SJCRH30 (cell line): ENCODE data around the gene LYPD3. TPM values are rescaled to one million over a fixed set of nuclear protein-coding genes. Genes with fewer than 3 reads are reported as not detected.
"Not testable (repeated sequence)": the region's sequence is repeated elsewhere in the genome, so short reads cannot be mapped to it uniquely, and the experiment has no call there.

Experiments used
- DNase-seq, 2 experiments: peaks; one replicate each; pipeline ENCODE4 v3.0.0-alpha.2; 2015 to 2020
- H3K27ac ChIP-seq: fragments of 250-450 bp; sonication (Bioruptor Pico); 2 replicates; pipeline ENCODE4 v1.5.1; 2020; ENCODE audit warnings: mild to moderate bottlenecking, moderate library complexity
- H3K27me3 ChIP-seq: fragments of 250-450 bp; sonication (Bioruptor Pico); 2 replicates; pipeline ENCODE4 v1.5.1; 2020; ENCODE audit warnings: mild to moderate bottlenecking, moderate library complexity
- H3K36me3 ChIP-seq: fragments of 250-450 bp; sonication (Bioruptor Pico); 2 replicates; pipeline ENCODE4 v1.5.1; 2020; ENCODE audit warnings: mild to moderate bottlenecking, moderate library complexity
- H3K4me1 ChIP-seq: fragments of 250-450 bp; sonication (Bioruptor Pico); 2 replicates; pipeline ENCODE4 v1.5.1; 2020; ENCODE audit warnings: mild to moderate bottlenecking, moderate library complexity
- H3K4me3 ChIP-seq: fragments of 250-450 bp; sonication (Bioruptor Pico); 2 replicates; pipeline ENCODE4 v1.5.1; 2020; ENCODE audit warnings: mild to moderate bottlenecking, moderate library complexity
- H3K9me3 ChIP-seq: fragments of 250-450 bp; sonication (Bioruptor Pico); replicated peaks from 2 replicates; pipeline ENCODE4 v1.5.1; 2020; ENCODE audit warnings: mild to moderate bottlenecking, moderate library complexity
- total RNA-seq: library from RNA; depleted of rRNA; stranded (reverse); fragments of >200 nt; shearing (Covaris generic); gene quantifications from 2 replicates; pipeline ENCODE4 v1.2.3, GENCODE V29; 2014

LYPD3 gene
- total RNA-seq, 1 experiment from 2014 or later: not detected

DNA sequence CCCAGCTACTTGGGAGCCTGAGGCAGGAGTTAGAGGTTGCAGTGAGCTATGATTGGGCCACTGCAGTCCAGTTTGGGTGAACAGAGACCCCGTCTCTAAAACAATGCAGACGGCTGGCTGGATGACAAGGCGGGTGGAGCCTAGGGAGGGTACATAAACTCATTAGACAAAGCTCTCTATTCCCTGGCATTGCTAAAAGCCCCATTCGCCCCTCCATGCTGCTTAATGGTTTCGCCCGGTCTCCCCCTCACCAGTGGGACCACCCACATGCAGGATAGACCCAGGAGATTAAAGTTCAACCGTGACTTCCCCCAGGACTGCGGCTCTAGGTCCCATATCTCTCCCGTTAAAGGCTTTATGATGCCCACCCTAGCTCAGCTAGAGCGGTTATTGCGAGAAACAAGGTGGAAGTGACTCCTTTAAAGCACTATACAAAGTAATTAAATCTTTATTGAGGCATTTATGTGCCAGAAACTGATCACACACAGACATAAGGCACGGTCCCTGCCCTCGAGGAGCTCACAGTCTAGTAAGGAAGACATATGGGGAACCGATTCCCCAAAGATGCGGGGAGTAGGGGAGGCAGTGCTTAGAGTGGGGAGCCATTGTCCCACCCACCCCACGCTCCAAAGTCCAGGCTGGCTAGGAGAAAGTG lies 4.9 kb downstream of the LYPD3 start:
- Histone ChIP-seq H3K36me3 (no peaks in the 10 kb centered on the region), H3K27me3 (no peaks in the 10 kb centered on the region), H3K4me3 (no peak overlapping the region), H3K9me3 (no peaks in the 10 kb centered on the region), H3K4me1 (no peaks in the 10 kb centered on the region), H3K27ac (no peak overlapping the region)
- peak; percentile 30 to 62 for DNase-seq

GRCh38 chr19:43457809-43458208 lies 7.6 kb downstream of the LYPD3 start:
- Histone ChIP-seq H3K27ac (no peak overlapping the region), H3K9me3 (no peaks in the 10 kb centered on the region), H3K4me3 (no peak overlapping the region), H3K4me1 (no peaks in the 10 kb centered on the region), H3K36me3 (no peaks in the 10 kb centered on the region), H3K27me3 (no peaks in the 10 kb centered on the region)
- DNase-seq: no peak

- DNase-seq: no peak
- no peaks in the 10 kb centered on the region for H3K9me3 ChIP-seq
- H3K4me3 ChIP-seq: no peak overlapping the region
- no peak overlapping the region for H3K27ac ChIP-seq
- no peaks in the 10 kb centered on the region for H3K36me3 ChIP-seq
- no peaks in the 10 kb centered on the region for H3K27me3 ChIP-seq
- no peaks in the 10 kb centered on the region for H3K4me1 ChIP-seq
These were observed 9.9 kb downstream of the LYPD3 start for GRCh38 chr19:43455321-43456113.

- no peak for DNase-seq
- Histone ChIP-seq H3K4me3 (no peak overlapping the region), H3K27ac (no peak overlapping the region), H3K4me1 (no peaks in the 10 kb centered on the region), H3K27me3 (no peaks in the 10 kb centered on the region), H3K9me3 (no peaks in the 10 kb centered on the region), H3K36me3 (no peaks in the 10 kb centered on the region)
These were observed 11.4 kb downstream of the LYPD3 start for GRCh38 chr19:43454031-43454430.

DNA sequence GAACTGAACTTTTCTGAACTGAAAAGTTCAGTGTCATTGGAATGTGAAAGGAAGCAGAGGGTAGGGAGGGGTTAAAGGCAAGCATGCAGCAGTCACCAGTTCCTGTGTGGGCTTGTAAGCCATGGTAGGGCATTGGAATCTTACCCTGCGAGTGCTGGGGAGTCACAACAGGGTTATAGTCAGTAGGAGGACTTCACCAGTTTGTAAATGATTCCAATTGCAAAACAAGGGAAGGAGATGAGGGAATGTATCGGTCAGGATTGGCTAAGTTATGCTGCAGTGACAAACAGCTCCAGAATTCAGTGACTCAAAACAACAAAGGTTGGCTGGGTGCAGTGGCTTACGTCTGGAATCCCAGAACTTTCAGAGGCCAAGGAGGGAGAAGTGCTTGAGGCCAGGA lies 12.8 kb downstream of the LYPD3 start:
- Histone ChIP-seq H3K4me1 (no peaks in the 10 kb centered on the region), H3K27ac (no peak overlapping the region), H3K9me3 (no peaks in the 10 kb centered on the region), H3K27me3 (no peaks in the 10 kb centered on the region), H3K4me3 (no peak overlapping the region), H3K36me3 (no peaks in the 10 kb centered on the region)
- no peak for DNase-seq

DNA sequence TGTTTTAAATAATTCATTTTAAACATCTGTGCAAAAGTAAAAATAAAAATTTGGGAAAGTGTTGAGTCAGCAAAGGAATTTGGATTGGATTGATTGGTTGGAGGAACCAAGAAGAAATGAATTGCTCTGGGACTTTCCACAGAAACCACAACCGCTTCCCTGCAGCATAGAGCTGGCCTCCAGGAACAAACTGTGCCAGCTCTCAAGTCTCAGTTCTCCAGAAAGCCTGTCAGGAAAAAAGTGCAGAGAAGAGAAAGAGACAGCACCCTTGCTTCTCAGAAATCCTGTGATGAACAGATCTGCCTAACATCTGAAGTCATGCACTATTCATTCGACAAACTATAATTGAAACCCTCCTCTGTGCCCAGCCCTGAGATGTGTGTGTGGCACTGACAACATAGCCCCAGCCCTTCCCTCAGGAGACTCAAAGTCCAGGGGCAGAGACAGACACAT lies 14.8 kb downstream of the LYPD3 start:
- no peaks in the 10 kb centered on the region for H3K9me3 ChIP-seq
- no peaks in the 10 kb centered on the region for H3K27me3 ChIP-seq
- no peak overlapping the region for H3K4me3 ChIP-seq
- H3K4me1 ChIP-seq: no peaks in the 10 kb centered on the region
- no peak overlapping the region for H3K27ac ChIP-seq
- no peaks in the 10 kb centered on the region for H3K36me3 ChIP-seq
- no peak for DNase-seq

DNA sequence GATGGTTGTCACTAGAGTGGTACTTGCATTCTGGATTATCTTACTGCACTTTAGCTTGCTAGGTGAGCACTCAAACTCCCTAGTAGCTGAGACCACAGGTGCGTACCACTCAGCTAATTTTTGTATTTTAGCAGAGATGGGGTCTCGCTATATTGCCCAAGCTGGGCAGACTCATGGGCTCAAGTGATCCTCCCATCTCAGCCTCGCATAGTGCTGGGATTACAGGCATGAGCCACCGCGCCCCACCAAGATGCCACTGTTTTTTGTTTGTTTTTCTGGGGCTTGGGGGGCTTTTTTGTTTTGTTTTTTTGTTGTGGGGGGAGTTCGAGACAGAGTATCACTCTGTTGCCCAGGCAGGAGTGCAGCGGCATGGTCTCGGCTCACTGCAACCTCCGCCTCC lies 17.8 kb downstream of the LYPD3 start:
- no peaks in the 10 kb centered on the region for H3K27me3 ChIP-seq
- no peak overlapping the region for H3K4me3 ChIP-seq
- H3K36me3 ChIP-seq: no peaks in the 10 kb centered on the region
- H3K4me1 ChIP-seq: no peaks in the 10 kb centered on the region
- H3K9me3 ChIP-seq: no peaks in the 10 kb centered on the region
- H3K27ac ChIP-seq: no peak overlapping the region
- no peak for DNase-seq

DNA sequence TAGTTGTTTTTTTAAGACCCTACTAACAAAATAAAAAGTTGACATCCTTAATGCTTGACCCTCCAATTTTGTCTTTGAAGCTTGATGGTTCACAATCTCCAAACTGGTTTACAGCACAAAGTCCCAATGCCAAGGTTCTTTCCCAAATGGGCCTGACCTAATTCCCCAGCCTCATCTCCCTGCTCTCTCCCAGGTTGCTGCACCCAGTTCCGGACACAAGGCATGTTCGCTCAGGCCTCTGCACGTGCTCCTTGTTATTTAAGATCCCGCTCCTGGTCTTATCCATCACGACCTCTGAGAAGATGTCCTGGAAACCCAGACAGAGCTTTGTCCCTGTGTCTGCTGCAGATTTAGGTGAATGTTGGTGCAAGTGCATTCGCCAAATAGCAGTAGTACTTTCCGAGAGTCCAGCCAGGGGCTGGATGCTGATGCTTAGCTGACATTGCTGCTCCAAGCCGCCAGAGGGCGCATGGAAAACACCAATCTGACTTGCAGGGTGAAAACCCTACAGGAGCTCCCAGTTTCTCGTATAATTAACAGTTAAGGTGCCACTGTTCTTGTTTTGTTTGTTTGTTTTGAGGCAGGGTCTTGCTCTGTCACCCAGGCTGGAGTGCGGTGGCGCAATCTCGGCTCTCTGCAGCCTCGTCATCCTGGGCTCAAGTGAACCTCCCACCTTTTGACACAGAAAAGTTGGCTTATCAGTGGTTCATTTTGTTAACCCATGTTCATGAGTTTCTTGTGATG lies 18.5 kb downstream of the LYPD3 start:
- no peaks in the 10 kb centered on the region for H3K9me3 ChIP-seq
- no peak overlapping the region for H3K4me3 ChIP-seq
- no peaks in the 10 kb centered on the region for H3K4me1 ChIP-seq
- H3K27me3 ChIP-seq: no peaks in the 10 kb centered on the region
- no peaks in the 10 kb centered on the region for H3K36me3 ChIP-seq
- DNase-seq: peak; percentile 42 to 81
- no peak overlapping the region for H3K27ac ChIP-seq

GRCh38 chr19:43445426-43445825 lies 20.0 kb downstream of the LYPD3 start:
- H3K36me3 ChIP-seq: no peaks in the 10 kb centered on the region
- no peak for DNase-seq
- no peaks in the 10 kb centered on the region for H3K9me3 ChIP-seq
- H3K4me1 ChIP-seq: no peaks in the 10 kb centered on the region
- H3K27me3 ChIP-seq: no peaks in the 10 kb centered on the region
- H3K27ac ChIP-seq: no peak overlapping the region
- H3K4me3 ChIP-seq: no peak overlapping the region

DNA sequence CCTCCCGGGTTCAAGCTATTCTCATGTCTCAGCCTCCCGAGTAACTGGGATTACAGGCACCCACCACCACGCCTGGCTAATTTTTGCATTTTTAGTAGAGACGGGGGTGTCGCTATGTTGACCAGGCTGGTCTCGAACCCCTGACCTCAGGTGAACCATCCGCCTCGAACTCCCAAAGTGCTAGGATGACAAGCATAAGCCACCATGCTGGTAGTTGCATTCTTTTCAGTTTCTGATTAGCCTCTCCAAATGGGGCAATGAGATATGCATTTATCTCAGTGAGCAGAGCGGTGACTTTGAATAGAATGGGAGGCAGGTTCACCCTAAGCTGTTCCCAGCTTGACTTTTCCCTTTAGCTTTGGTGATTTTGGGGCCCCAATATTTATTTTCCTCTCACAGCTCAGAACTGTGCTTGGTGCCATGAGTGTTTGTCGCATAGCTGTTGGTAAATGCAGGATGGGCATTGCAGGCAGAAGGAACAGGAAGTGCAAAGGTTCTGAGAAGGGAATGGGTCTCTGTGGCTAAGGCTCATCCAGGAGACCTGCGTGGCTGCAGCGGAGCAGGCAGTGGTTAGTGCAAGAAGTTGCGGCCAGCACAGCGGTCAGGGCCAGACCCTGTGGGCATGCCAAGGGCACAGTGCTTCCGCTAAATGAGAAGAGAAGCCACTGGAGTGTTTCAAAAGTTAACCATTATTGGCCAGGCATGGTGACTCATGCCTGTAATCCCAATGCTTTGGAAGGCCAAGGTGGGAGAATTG lies 20.7 kb downstream of the LYPD3 start:
- no peaks in the 10 kb centered on the region for H3K27me3 ChIP-seq
- H3K4me3 ChIP-seq: no peak overlapping the region
- no peak for DNase-seq
- H3K27ac ChIP-seq: no peak overlapping the region
- no peaks in the 10 kb centered on the region for H3K36me3 ChIP-seq
- H3K9me3 ChIP-seq: no peaks in the 10 kb centered on the region
- no peaks in the 10 kb centered on the region for H3K4me1 ChIP-seq

DNA sequence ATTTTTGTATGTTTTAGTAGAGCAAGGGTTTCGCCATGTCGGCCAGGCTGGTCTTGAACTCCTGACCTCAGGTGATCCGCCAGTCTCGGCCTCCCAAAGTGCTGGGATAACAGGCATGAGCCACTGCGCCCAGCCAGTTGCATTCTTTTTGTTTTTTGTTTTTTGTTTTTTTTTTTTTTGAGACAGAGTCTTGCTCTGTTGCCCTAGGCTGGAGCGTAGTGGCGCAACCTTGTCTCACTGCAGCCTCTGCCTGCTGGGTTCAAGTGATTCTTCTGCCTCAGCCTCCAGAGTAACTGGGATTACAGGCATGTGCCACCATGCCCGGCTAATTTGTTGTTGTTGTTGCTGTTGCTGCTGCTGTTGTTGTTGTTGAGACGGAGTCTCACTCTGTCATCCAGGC lies 21.3 kb downstream of the LYPD3 start:
- H3K36me3 ChIP-seq, H3K4me3 ChIP-seq, H3K27ac ChIP-seq, H3K9me3 ChIP-seq, DNase-seq, H3K4me1 ChIP-seq, H3K27me3 ChIP-seq: not testable (repeated sequence)

GRCh38 chr19:43441716-43442115 lies 23.7 kb downstream of the LYPD3 start:
- H3K4me1 ChIP-seq: peaks cover 5% of the 10 kb centered on the region
- no peak for DNase-seq
- H3K27ac ChIP-seq: no peak overlapping the region
- no peaks in the 10 kb centered on the region for H3K36me3 ChIP-seq
- H3K9me3 ChIP-seq: no peaks in the 10 kb centered on the region
- no peaks in the 10 kb centered on the region for H3K27me3 ChIP-seq
- no peak overlapping the region for H3K4me3 ChIP-seq

DNA sequence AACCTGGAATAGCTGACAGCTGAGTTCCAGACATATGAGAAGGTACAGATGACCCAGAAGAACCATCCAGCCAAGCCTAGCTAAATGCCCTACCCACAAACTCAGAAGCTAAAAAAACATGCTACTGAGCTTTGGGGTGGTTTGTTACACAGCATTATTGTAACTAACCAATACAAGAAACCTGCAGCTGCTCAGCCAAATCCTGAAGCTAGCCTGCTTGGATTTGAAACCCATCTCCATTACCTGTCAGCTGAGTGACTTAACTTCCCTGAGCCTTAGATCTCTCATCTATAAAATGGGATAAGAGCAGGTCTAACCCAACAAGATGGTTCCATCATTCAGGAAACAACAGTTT lies 25.7 kb downstream of the LYPD3 start:
- Histone ChIP-seq H3K27me3 (no peaks in the 10 kb centered on the region), H3K4me3 (no peak overlapping the region), H3K36me3 (no peaks in the 10 kb centered on the region), H3K9me3 (no peaks in the 10 kb centered on the region), H3K27ac (no peak overlapping the region), H3K4me1 (peaks cover 5% of the 10 kb centered on the region)
- no peak for DNase-seq

- Histone ChIP-seq H3K9me3 (no peaks in the 10 kb centered on the region), H3K36me3 (no peaks in the 10 kb centered on the region), H3K27me3 (no peaks in the 10 kb centered on the region), H3K4me1 (peaks cover 5% of the 10 kb centered on the region), H3K27ac (peak overlapping the region; percentile 23; the same call in 1 of the 2 replicates), H3K4me3 (no peak overlapping the region)
- no peak for DNase-seq
These were observed 26.2 kb downstream of the LYPD3 start for GRCh38 chr19:43439032-43439708.
